HepG2 (cell line): ENCODE results near the gene GRIK2. TPM values are rescaled to one million over a fixed set of nuclear protein-coding genes. Genes with fewer than 3 reads are reported as not detected.

Experiments used
- ATM ChIP-seq: fragments of 450-650 bp; IDR thresholded peaks from 2 replicates; pipeline ENCODE4 v1.7.1; 2017; ENCODE audit warnings: mild to moderate bottlenecking, borderline replicate concordance
- CBFB ChIP-seq: sonication (generic); formaldehyde crosslinking; IDR thresholded peaks from 2 replicates; pipeline ENCODE4 v1.4.0; 2020; ENCODE audit warnings: missing genetic modification reagents
- EED ChIP-seq: sonication (generic); formaldehyde crosslinking; IDR thresholded peaks from 2 replicates; pipeline ENCODE4 v1.5.0; 2020; ENCODE audit warnings: mild to moderate bottlenecking, missing genetic modification reagents
- JDP2 ChIP-seq: sonication (generic); formaldehyde crosslinking; IDR thresholded peaks from 2 replicates; pipeline ENCODE4 v1.8.1; 2022; ENCODE audit warnings: missing genetic modification reagents, borderline replicate concordance
- KAT8 ChIP-seq: IDR thresholded peaks from 2 replicates; pipeline ENCODE4 v1.6.1; 2016; ENCODE audit warnings: missing genetic modification reagents, missing compliant biosample characterization
- KDM5B ChIP-seq: sonication (generic); formaldehyde crosslinking; IDR thresholded peaks from 2 replicates; pipeline ENCODE4 v1.4.0; 2020; ENCODE audit warnings: missing genetic modification reagents, mild to moderate bottlenecking, borderline replicate concordance
- KLF12 ChIP-seq: sonication (generic); formaldehyde crosslinking; IDR thresholded peaks from 2 replicates; pipeline ENCODE4 v1.4.0; 2020; ENCODE audit warnings: missing genetic modification reagents, borderline replicate concordance
- PTBP1 ChIP-seq: fragments of 200-400 bp; formaldehyde crosslinking; IDR thresholded peaks from 2 replicates; pipeline ENCODE4 v1.6.1; 2018; ENCODE audit warnings: low read length, low read depth; ENCODE audit not compliant: poor library complexity, severe bottlenecking
- RBAK ChIP-seq: sonication (generic); formaldehyde crosslinking; IDR thresholded peaks from 2 replicates; pipeline ENCODE4 v1.5.1; 2020; ENCODE audit warnings: mild to moderate bottlenecking, missing genetic modification reagents
- RBM22 ChIP-seq: fragments of 200-400 bp; formaldehyde crosslinking; optimal IDR thresholded peaks from 2 replicates; pipeline ENCODE3; 2017; ENCODE audit warnings: mild to moderate bottlenecking, low read length, moderate library complexity
- RFX3 ChIP-seq: IDR thresholded peaks from 2 replicates; pipeline ENCODE4 v1.6.1; 2016; ENCODE audit warnings: missing biosample characterization, missing genetic modification reagents
- RXRB ChIP-seq: IDR thresholded peaks from 2 replicates; pipeline ENCODE4 v1.6.1; 2016; ENCODE audit warnings: borderline replicate concordance, missing genetic modification reagents, missing compliant biosample characterization
- SMAD3 ChIP-seq: sonication (generic); formaldehyde crosslinking; IDR thresholded peaks from 2 replicates; pipeline ENCODE4 v1.4.0; 2020; ENCODE audit warnings: missing genetic modification reagents
- SP5 ChIP-seq: IDR thresholded peaks from 2 replicates; pipeline ENCODE4 v1.6.1; 2016; ENCODE audit warnings: low read depth, borderline replicate concordance
- TEF ChIP-seq: sonication (generic); formaldehyde crosslinking; IDR thresholded peaks from 2 replicates; pipeline ENCODE4 v1.5.0; 2020; ENCODE audit warnings: missing genetic modification reagents
- TFDP1 ChIP-seq: IDR thresholded peaks from 2 replicates; pipeline ENCODE4 v1.6.1; 2016; ENCODE audit warnings: missing compliant biosample characterization, missing genetic modification reagents, borderline replicate concordance
- TFE3 ChIP-seq: IDR thresholded peaks from 2 replicates; pipeline ENCODE4 v1.6.1; 2016
- THAP8 ChIP-seq: sonication (generic); formaldehyde crosslinking; IDR thresholded peaks from 2 replicates; pipeline ENCODE4 v1.5.1; 2020; ENCODE audit warnings: missing genetic modification reagents, mild to moderate bottlenecking, borderline replicate concordance
- ZFP36L2 ChIP-seq: sonication (generic); formaldehyde crosslinking; IDR thresholded peaks from 2 replicates; pipeline ENCODE4 v1.4.0; 2020; ENCODE audit warnings: missing genetic modification reagents
- ZFP90 ChIP-seq: sonication (generic); formaldehyde crosslinking; IDR thresholded peaks from 2 replicates; pipeline ENCODE4 v1.8.0; 2022; ENCODE audit warnings: missing genetic modification reagents, mild to moderate bottlenecking, inconsistent platforms, borderline replicate concordance
- ZMYM3 ChIP-seq: sonication (generic); formaldehyde crosslinking; IDR thresholded peaks from 2 replicates; pipeline ENCODE4 v1.5.1; 2020; ENCODE audit warnings: mild to moderate bottlenecking, missing genetic modification reagents
- ZNF256 ChIP-seq: sonication (generic); formaldehyde crosslinking; conservative IDR thresholded peaks from 2 replicates; pipeline ENCODE4 v1.4.0; 2020; ENCODE audit warnings: missing genetic modification reagents
- ZNF260 ChIP-seq: sonication (generic); formaldehyde crosslinking; IDR thresholded peaks from 2 replicates; pipeline ENCODE4 v1.4.0; 2020; ENCODE audit warnings: missing genetic modification reagents, low read depth, mild to moderate bottlenecking, borderline replicate concordance
- ZNF644 ChIP-seq: IDR thresholded peaks from 2 replicates; pipeline ENCODE4 v1.6.1; 2016; ENCODE audit warnings: low read depth
- ZNF780A ChIP-seq: sonication (generic); formaldehyde crosslinking; IDR thresholded peaks from 2 replicates; pipeline ENCODE4 v1.8.0; 2022; ENCODE audit warnings: mild to moderate bottlenecking, missing genetic modification reagents, moderate library complexity
- ZNF792 ChIP-seq: IDR thresholded peaks from 2 replicates; pipeline ENCODE4 v1.6.1; 2016
- ZNF850 ChIP-seq: sonication (generic); formaldehyde crosslinking; conservative IDR thresholded peaks from 2 replicates; pipeline ENCODE4 v1.9.0; 2021; ENCODE audit warnings: mild to moderate bottlenecking, missing genetic modification reagents
- polyA plus RNA-seq, 8 experiments: library from polyadenylated mRNA; depleted of rRNA in 3 of 8; stranded (reverse) in 7 of 8; unstranded in 1 of 8; fragments of >200 nt; fragmentation: Illumina TruSeq in 4 of 8; extraction: Trizol in 4 of 8; gene quantifications; 2 replicates each; pipeline versions ENCODE4 v1.2.1 to v1.2.3, GENCODE V29; 2011 to 2016; ENCODE audit warnings: low read depth in 4 of 8, missing spikeins in 1 of 8, mixed read lengths in 1 of 8; ENCODE audit not compliant: insufficient read depth in 1 of 8
- total RNA-seq, 5 experiments: library from RNA; depleted of rRNA; stranded (reverse); fragments of >200 nt; fragmentation: Illumina TruSeq; extraction: Trizol; gene quantifications; 2 replicates each; pipeline ENCODE4 v1.2.3, GENCODE V29; 2016; ENCODE audit warnings: low read depth in 1 of 5
- TF ChIP-seq, protein P1 (sequence below): sonication (generic); formaldehyde crosslinking; IDR thresholded peaks from 2 replicates; pipeline ENCODE4 v1.4.0; 2020; ENCODE audit warnings: mild to moderate bottlenecking, missing genetic modification reagents

GRIK2 gene
- total and polyA plus RNA-seq, 2 of the 13 experiments (the other 11 are each of a cell fraction or from before 2014, with no cell fraction given): not detected

GRCh38 chr6:101396548-101397173 lies 3.2 kb downstream of the GRIK2 start (continued):
- TF ChIP-seq RFX3 (CRISPR knock-in tag): no peak
- peak; percentile 79; the same call in 1 of the 2 replicates for TF ChIP-seq SMAD3
- TF ChIP-seq ATM: no peak
- TF ChIP-seq RXRB (CRISPR knock-in tag): 0 out of 2 replicates have a peak, but pooled peaks have one; percentile 45
- no peak for TF ChIP-seq ZMYM3 (CRISPR knock-in tag)
- no peak for TF ChIP-seq ZFP90 (CRISPR knock-in tag)
- TF ChIP-seq ZNF850: no peak
- TF ChIP-seq TFDP1: no peak
- TF ChIP-seq PTBP1: no peak
- TF ChIP-seq EED (CRISPR knock-in tag): no peak
- TF ChIP-seq KDM5B (CRISPR knock-in tag): no peak
- no peak for TF ChIP-seq CBFB (CRISPR knock-in tag)
- TF ChIP-seq TFE3: peak; percentile 73; the same call in 1 of the 2 replicates
- TF ChIP-seq ZNF644 (CRISPR knock-in tag): no peak
- no peak for TF ChIP-seq ZNF792 (CRISPR knock-in tag)
- no peak for TF ChIP-seq KLF12
- TF ChIP-seq, protein P1, sequence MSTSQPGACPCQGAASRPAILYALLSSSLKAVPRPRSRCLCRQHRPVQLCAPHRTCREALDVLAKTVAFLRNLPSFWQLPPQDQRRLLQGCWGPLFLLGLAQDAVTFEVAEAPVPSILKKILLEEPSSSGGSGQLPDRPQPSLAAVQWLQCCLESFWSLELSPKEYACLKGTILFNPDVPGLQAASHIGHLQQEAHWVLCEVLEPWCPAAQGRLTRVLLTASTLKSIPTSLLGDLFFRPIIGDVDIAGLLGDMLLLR (CRISPR knock-in tag): no peak
- TF ChIP-seq JDP2 (CRISPR knock-in tag): no peak
- TF ChIP-seq ZNF260: no peak
- TF ChIP-seq SP5 (CRISPR knock-in tag): no peak
- no peak for TF ChIP-seq RBAK
- 0 out of 2 replicates have a peak, but pooled peaks have one; percentile 31 for TF ChIP-seq KAT8 (CRISPR knock-in tag)
- TF ChIP-seq ZFP36L2 (CRISPR knock-in tag): 0 out of 2 replicates have a peak, but pooled peaks have one; percentile 57
- TF ChIP-seq ZNF780A (CRISPR knock-in tag): no peak
- TF ChIP-seq RBM22: no peak
- no peak for TF ChIP-seq THAP8 (CRISPR knock-in tag)
- TF ChIP-seq TEF (CRISPR knock-in tag): no peak
- TF ChIP-seq ZNF256 (CRISPR knock-in tag): no peak
